Neural cell (in vitro differentiated cells): ENCODE results near the gene BLOC1S1. TPM values are rescaled to one million over a fixed set of nuclear protein-coding genes. Genes with fewer than 3 reads are reported as not detected.

Experiments used
- H2AFZ ChIP-seq: fragments of 200-600, 300-800 bp; sonication (generic), shearing (Covaris generic); 2 replicates; pipeline ENCODE4 v1.6.0; 2014; ENCODE audit warnings: low read depth, mild to moderate bottlenecking, antibody characterized with exemption, low read length, moderate library complexity
- H3F3A ChIP-seq: fragments of 200-600 bp; shearing (Covaris generic); 2 replicates; pipeline ENCODE4 v1.6.1; 2016; ENCODE audit warnings: mild to moderate bottlenecking, moderate library complexity, mixed read lengths, antibody characterized with exemption, low read length; ENCODE audit not compliant: insufficient read depth, poor library complexity, severe bottlenecking
- H3K27ac ChIP-seq: fragments of 200-600, 300-800 bp; sonication (generic), shearing (Covaris generic); 2 replicates; pipeline ENCODE4 v1.5.1; 2014; ENCODE audit warnings: mild to moderate bottlenecking, low read length, moderate library complexity
- H3K27me3 ChIP-seq: fragments of 300-800, 200-600 bp; sonication (generic), shearing (Covaris generic); 2 replicates; pipeline ENCODE4 v1.6.0; 2014; ENCODE audit warnings: mild to moderate bottlenecking, low read depth, low read length, moderate library complexity; ENCODE audit not compliant: insufficient read depth
- H3K36me3 ChIP-seq: fragments of 300-800, 200-600 bp; sonication (generic), shearing (Covaris generic); 2 replicates; pipeline ENCODE4 v1.5.1; 2014; ENCODE audit warnings: mild to moderate bottlenecking, antibody characterized with exemption, low read length, moderate library complexity; ENCODE audit not compliant: insufficient read depth
- H3K4me2 ChIP-seq: fragments of 300-800, 200-600 bp; sonication (generic), shearing (Covaris generic); 2 replicates; pipeline ENCODE4 v1.6.0; 2014; ENCODE audit warnings: mild to moderate bottlenecking, low read length
- H3K4me3 ChIP-seq: fragments of 300-800, 200-600 bp; sonication (generic), shearing (Covaris generic); 2 replicates; pipeline ENCODE4 v1.5.1; 2014; ENCODE audit warnings: mild to moderate bottlenecking, low read length, moderate library complexity
- H3K79me2 ChIP-seq: fragments of 200-600 bp; shearing (Covaris generic); replicated peaks from 2 replicates; pipeline ENCODE4 v1.6.0; 2014; ENCODE audit warnings: mild to moderate bottlenecking, low read length, moderate library complexity; ENCODE audit not compliant: insufficient read depth
- H3K9ac ChIP-seq: fragments of 300-800, 200-600 bp; sonication (generic), shearing (Covaris generic); 2 replicates; pipeline ENCODE4 v1.6.1; 2016; ENCODE audit warnings: mild to moderate bottlenecking, low read length, mixed read lengths
- H3K9me2 ChIP-seq: fragments of 200-600 bp; shearing (Covaris generic); 2 replicates; pipeline ENCODE4 v1.6.1; 2016; ENCODE audit warnings: mild to moderate bottlenecking, low read length, mixed read lengths; ENCODE audit not compliant: insufficient read depth
- H3K9me3 ChIP-seq: fragments of 200-600, 300-800 bp; sonication (generic), shearing (Covaris generic); 2 replicates; pipeline ENCODE4 v1.6.1; 2016; ENCODE audit warnings: mild to moderate bottlenecking, mixed run types, low read length, moderate library complexity, mixed read lengths
- H4K20me1 ChIP-seq: fragments of 200-600 bp; shearing (Covaris generic); 2 replicates; pipeline ENCODE4 v1.6.1; 2016; ENCODE audit warnings: mild to moderate bottlenecking, mixed run types; ENCODE audit not compliant: insufficient read depth
- CTCF ChIP-seq: fragments of 450-650 bp; IDR thresholded peaks from 2 replicates; pipeline ENCODE4 v1.5.1; 2014; ENCODE audit warnings: antibody characterized with exemption, mild to moderate bottlenecking, moderate library complexity; ENCODE audit not compliant: poor library complexity, severe bottlenecking
- EP300 ChIP-seq: fragments of 450-650 bp; conservative IDR thresholded peaks from 2 replicates; pipeline ENCODE4 v1.6.1; 2014; ENCODE audit warnings: antibody characterized with exemption, mild to moderate bottlenecking, moderate library complexity; ENCODE audit not compliant: poor library complexity, severe bottlenecking
- EZH2 ChIP-seq: fragments of 200-600, 300-800 bp; shearing (Covaris generic), sonication (generic); IDR thresholded peaks from 2 replicates; pipeline ENCODE4 v1.6.1; 2014; ENCODE audit warnings: antibody characterized with exemption, low read length, borderline replicate concordance, mild to moderate bottlenecking; ENCODE audit not compliant: insufficient read depth, poor library complexity, severe bottlenecking
- MXI1 ChIP-seq: fragments of 450-650 bp; conservative IDR thresholded peaks from 2 replicates; pipeline ENCODE4 v1.6.1; 2014; ENCODE audit warnings: antibody characterized with exemption, mild to moderate bottlenecking; ENCODE audit not compliant: poor library complexity, severe bottlenecking
- POLR2AphosphoS5 ChIP-seq: IDR thresholded peaks from 2 replicates; pipeline ENCODE4 v1.6.1; 2012
- RAD21 ChIP-seq: fragments of 450-650 bp; conservative IDR thresholded peaks from 2 replicates; pipeline ENCODE4 v1.6.1; 2014; ENCODE audit warnings: antibody characterized with exemption, mild to moderate bottlenecking, moderate library complexity
- REST ChIP-seq: IDR thresholded peaks from 2 replicates; pipeline ENCODE4 v1.6.1; 2012; ENCODE audit warnings: borderline replicate concordance
- SMC3 ChIP-seq: fragments of 450-650 bp; conservative IDR thresholded peaks from 2 replicates; pipeline ENCODE4 v1.6.1; 2014; ENCODE audit warnings: antibody characterized with exemption, mild to moderate bottlenecking, moderate library complexity; ENCODE audit not compliant: poor library complexity
- TAF1 ChIP-seq: IDR thresholded peaks from 2 replicates; pipeline ENCODE4 v1.6.1; 2012; ENCODE audit warnings: low read depth
- polyA plus RNA-seq: library from polyadenylated mRNA; depleted of rRNA; stranded (reverse); fragments of >200 nt; gene quantifications from 2 replicates; pipeline ENCODE4 v1.2.3, GENCODE V29; 2014

The BLOC1S1 gene
- polyA plus RNA-seq, 1 donor from 2014 or later = 217 TPM

DNA sequence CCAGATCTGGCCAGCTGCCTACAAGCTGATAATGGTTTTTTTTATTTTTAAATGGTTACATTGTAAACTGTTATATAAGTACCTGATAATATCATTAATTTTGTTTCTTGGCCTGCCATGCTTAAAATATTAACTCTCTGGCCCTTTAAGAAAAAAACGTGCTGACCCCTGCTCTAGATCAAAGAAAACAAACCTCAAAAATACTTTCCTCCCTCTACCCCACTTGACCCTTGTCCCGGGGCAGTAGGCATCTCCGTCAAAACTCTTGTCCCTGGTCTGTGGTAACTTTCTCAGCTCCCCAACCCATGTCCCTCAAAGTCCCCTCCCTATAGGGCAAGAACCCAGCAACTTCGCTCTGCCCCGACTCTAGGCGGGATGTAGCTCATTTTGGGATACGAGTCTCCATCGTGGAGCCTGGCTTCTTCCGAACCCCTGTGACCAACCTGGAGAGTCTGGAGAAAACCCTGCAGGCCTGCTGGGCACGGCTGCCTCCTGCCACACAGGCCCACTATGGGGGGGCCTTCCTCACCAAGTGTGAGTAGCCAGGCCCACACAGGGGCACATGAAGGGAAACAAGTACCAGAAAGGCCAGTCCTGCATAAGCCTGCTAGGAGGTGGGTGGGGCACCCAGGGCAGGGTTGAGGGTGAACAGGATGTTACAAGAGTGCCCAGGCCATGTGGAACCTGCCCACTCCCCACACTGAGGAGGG, 7.8 kb downstream of the BLOC1S1 start:
- Histone ChIP-seq H3K79me2 (peaks cover 17% of the 10 kb centered on the region), H3F3A (no peaks in the 10 kb centered on the region), H3K9me3 (no peaks in the 10 kb centered on the region), H3K27ac (no peak overlapping the region), H3K9ac (no peak overlapping the region), H3K9me2 (no peaks in the 10 kb centered on the region), H3K4me2 (no peak overlapping the region), H4K20me1 (no peaks in the 10 kb centered on the region), H3K27me3 (no peaks in the 10 kb centered on the region), H2AFZ (no peak overlapping the region), H3K4me3 (no peak overlapping the region), H3K36me3 (peaks cover 3% of the 10 kb centered on the region)
- no peak for TF ChIP-seq CTCF
- no peak for TF ChIP-seq POLR2AphosphoS5

DNA sequence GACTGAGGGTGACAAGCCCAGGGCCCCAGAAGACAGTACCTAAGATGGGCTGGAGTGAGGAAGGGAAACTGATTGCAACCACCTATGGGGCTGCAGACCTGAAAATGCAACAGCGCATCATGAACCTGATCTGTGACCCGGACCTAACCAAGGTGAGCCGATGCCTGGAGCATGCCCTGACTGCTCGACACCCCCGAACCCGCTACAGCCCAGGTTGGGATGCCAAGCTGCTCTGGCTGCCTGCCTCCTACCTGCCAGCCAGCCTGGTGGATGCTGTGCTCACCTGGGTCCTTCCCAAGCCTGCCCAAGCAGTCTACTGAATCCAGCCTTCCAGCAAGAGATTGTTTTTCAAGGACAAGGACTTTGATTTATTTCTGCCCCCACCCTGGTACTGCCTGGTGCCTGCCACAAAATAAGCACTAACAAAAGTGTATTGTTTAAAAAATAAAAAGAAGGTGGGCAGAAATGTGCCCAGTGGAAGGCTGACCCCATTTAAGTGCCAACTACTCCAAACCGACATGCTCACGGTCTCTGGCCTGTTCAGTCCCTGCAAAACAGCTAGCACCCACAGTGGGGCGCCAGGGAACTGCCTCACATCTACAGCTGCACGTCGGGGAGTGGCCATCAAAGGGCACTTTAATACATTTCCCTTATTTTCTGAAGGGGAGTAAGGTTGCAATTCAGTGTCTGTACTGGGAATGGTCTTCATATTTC, 8.5 kb downstream of the BLOC1S1 start:
- peaks cover 17% of the 10 kb centered on the region for H3K79me2 ChIP-seq
- no peaks in the 10 kb centered on the region for H4K20me1 ChIP-seq
- TF ChIP-seq EZH2 (no peak), TAF1 (no peak), REST (no peak), CTCF (peak; percentile 67), SMC3 (peak; percentile 54), EP300 (no peak), RAD21 (peak; percentile 58), MXI1 (no peak), POLR2AphosphoS5 (no peak)

More for the DNA sequence above, 8.5 kb downstream of the BLOC1S1 start:
- Histone ChIP-seq H3F3A (no peaks in the 10 kb centered on the region), H3K9me2 (no peaks in the 10 kb centered on the region), H3K36me3 (peaks cover 3% of the 10 kb centered on the region), H3K4me2 (no peak overlapping the region), H3K4me3 (no peak overlapping the region), H3K27me3 (no peaks in the 10 kb centered on the region), H3K9me3 (no peaks in the 10 kb centered on the region), H3K27ac (no peak overlapping the region), H2AFZ (no peak overlapping the region), H3K9ac (no peak overlapping the region)
